ENCODE data around the gene ARMC9.

The ARMC9 gene

DNA sequence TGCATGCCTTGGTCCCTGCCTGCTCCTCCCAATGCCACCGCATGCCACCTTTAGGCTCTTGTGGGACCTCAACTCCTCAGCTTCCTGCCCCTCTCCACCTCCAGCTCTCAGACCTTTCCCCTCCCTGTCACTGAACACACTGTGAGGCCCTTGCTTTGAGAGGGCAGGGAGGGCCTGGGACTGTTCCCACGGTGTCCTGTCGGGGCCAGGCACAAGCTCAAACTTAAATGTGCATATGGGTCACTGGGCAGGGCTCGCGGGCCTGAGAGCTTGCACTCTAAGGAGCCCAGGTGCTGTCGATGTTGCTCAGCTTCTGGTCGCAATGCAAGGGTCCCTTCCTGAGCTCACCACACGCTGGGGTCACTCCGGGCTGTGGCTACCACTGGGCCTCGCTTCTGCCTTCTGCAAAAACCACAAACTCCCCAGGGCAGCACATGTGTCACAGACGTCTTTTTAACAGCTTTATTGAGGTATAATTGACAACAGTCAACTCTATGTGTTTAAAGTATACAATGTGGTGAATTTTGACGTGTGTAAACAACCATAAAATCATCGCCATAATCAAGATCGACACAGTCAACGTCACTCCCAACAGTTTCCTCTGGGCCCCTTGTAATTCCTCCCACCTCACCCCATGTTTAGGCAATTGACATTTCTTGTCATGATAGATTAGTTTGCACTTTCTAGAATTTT is 185.1 kb downstream of the ARMC9 start:
- DNase-seq (ENCODE audit: low read depth): no peak
- TF ChIP-seq, protein P1, sequence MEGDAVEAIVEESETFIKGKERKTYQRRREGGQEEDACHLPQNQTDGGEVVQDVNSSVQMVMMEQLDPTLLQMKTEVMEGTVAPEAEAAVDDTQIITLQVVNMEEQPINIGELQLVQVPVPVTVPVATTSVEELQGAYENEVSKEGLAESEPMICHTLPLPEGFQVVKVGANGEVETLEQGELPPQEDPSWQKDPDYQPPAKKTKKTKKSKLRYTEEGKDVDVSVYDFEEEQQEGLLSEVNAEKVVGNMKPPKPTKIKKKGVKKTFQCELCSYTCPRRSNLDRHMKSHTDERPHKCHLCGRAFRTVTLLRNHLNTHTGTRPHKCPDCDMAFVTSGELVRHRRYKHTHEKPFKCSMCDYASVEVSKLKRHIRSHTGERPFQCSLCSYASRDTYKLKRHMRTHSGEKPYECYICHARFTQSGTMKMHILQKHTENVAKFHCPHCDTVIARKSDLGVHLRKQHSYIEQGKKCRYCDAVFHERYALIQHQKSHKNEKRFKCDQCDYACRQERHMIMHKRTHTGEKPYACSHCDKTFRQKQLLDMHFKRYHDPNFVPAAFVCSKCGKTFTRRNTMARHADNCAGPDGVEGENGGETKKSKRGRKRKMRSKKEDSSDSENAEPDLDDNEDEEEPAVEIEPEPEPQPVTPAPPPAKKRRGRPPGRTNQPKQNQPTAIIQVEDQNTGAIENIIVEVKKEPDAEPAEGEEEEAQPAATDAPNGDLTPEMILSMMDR (IDR thresholded peaks at IDR 0.05; ENCODE audit: low read length, missing control alignments): no peak
- no peak overlapping the region for H3K4me3 ChIP-seq (replicated peaks; ENCODE audit: low read depth, low read length)

DNA sequence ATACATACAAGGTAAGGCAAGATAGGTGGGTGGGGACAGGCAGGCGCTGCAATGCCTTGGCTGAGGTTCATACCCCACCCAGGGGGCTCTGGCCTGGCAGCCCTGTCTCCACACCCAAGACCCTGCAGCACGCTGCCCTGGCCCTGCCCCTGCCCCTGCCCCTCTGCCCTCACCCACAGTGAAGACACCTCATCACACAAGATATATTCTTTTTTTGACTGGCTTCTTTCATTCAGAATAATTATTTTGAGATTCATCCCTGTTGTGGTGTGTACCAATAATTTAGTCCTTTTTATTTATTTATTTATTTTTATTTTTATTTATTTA is 185.6 kb downstream of the ARMC9 start:
- DNase-seq (ENCODE audit: low read depth): no peak

DNA sequence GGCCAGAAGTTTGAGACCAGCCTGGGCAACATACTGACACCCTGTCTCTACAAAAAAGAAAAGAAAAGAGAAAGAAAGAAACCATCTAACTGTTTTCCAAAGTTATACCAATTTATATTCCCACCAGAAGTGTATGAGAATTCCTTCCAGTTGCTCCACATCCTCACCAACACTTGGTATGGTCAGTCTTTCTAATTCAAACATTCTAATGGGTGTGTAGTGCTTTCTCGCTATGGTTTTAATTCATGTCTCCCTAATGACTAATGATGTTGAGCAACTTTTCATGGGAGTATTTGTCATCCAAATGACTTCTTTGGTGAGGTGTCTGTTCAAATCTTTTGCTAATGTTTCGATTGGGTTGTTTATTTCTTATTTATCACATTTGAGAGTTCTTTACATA is 186.5 kb downstream of the ARMC9 start:
- no peak for DNase-seq (ENCODE audit: low read depth)
- TF ChIP-seq, protein P1 (IDR thresholded peaks at IDR 0.05; ENCODE audit: low read length, missing control alignments): no peak
- H3K4me3 ChIP-seq (replicated peaks; ENCODE audit: low read depth, low read length): no peak overlapping the region

More for the DNA sequence above, 185.6 kb downstream of the ARMC9 start:
- no peak overlapping the region for H3K4me3 ChIP-seq (replicated peaks; ENCODE audit: low read depth, low read length)
- TF ChIP-seq, protein P1 (IDR thresholded peaks at IDR 0.05; ENCODE audit: low read length, missing control alignments): no peak

DNA sequence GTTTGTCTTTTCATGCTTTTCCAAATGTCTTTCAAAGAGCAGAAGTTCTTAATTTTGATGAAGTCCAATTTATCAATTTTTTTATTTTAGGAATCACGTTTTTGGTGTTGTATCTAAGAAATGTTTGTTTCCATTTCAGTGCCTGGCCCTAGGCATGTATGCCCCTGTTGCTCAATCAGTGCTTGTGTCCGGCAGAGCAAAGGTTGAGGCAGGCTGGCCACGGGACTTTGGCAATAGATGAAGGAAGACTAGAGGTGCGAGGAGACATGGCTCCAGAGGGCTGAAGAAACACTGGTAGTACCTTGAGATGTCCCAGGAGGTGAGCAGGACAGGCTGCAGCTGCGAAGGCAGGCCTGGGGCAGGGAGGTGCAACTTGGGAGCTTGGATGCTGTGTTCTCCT is 187.0 kb downstream of the ARMC9 start:
- TF ChIP-seq, protein P1 (IDR thresholded peaks at IDR 0.05; ENCODE audit: low read length, missing control alignments): no peak
- no peak overlapping the region for H3K4me3 ChIP-seq (replicated peaks; ENCODE audit: low read depth, low read length)
- no peak for DNase-seq (ENCODE audit: low read depth)

DNA sequence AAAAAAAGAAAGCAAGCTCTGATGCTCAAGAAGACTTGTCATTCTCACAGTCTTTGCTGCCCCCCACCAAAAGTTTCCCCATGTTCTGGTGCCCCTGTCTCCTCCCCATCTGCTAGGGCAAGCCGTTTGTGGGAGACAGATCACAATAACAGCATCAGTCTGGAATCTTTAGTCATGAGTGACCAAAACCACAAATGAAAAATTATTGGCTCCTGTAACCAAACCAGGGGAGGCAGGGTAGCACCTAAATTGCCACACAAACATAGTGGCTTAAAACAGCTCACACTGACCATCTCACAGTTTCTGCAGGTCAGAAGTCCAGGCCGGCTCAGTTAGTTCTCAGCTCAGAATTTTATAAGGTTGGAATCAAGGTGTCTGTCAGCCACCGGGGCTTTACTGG is 188.0 kb downstream of the ARMC9 start:
- peak; percentile 44 for DNase-seq (ENCODE audit: low read depth)
- no peak overlapping the region for H3K4me3 ChIP-seq (replicated peaks; ENCODE audit: low read depth, low read length)
- TF ChIP-seq, protein P1 (IDR thresholded peaks at IDR 0.05; ENCODE audit: low read length, missing control alignments): no peak

DNA sequence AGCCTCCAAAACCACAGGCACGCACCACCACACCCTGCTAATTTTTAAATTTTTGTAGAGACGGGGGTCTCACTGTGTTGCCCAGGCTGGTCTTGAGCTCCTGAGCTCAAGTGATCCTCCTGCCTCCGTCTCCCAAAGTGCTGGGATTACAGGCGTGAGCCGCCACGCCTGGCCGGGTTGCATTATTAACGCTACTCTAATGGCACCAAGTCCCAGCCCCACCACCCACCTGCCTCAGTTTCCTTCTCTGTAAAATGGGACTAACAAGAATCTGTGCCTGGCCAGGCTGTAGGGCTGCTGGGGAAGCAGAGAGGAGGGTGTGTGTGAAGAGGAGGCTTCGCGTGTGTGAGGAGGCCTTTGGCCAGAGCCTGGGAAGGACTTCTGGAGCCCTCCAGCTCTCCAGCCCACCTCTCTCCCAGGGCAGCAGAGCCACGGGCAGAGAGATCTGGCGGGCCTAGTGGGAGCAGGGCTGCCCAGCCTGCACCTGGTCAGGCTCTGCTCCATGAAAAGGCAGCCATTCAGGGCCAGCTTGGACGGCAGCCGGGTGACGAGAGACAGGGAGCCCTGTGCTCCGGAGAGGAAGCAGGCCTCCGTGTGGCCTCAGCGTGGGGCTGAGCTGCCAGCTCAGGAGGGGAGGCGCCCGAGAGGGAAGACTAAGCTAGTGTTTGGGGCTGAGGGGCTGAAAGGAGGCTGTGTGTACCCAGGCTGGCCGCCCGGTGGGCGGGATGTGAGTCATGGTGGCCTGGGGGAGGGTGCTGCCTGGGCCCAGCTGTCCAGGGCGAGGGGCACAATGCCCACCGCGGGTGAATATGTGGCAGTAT is 189.7 kb downstream of the ARMC9 start:
- DNase-seq (ENCODE audit: low read depth): peak; percentile 64
- TF ChIP-seq, protein P1 (IDR thresholded peaks at IDR 0.05; ENCODE audit: low read length, missing control alignments): peak; percentile 1
- H3K4me3 ChIP-seq (replicated peaks; ENCODE audit: low read depth, low read length): no peak overlapping the region

Data from fibroblast of pulmonary artery (primary cell).